Jurkat, Clone E6-1 (cell line): ENCODE measurements around the gene GAS7.

Source experiments
- DNase-seq: peaks from one replicate; pipeline ENCODE4 v3.0.0-alpha.2; 2011; ENCODE audit warnings: low read depth, low spot score
- H3K4me3 ChIP-seq: 2 replicates; pipeline ENCODE4 v1.5.1; 2011; ENCODE audit warnings: mild to moderate bottlenecking, low read length, control low read depth, moderate library complexity

GAS7 gene

GRCh38 chr17:9898812-9899211 lies 299.6 kb downstream of the GAS7 start:
- DNase-seq, result no peak

DNA sequence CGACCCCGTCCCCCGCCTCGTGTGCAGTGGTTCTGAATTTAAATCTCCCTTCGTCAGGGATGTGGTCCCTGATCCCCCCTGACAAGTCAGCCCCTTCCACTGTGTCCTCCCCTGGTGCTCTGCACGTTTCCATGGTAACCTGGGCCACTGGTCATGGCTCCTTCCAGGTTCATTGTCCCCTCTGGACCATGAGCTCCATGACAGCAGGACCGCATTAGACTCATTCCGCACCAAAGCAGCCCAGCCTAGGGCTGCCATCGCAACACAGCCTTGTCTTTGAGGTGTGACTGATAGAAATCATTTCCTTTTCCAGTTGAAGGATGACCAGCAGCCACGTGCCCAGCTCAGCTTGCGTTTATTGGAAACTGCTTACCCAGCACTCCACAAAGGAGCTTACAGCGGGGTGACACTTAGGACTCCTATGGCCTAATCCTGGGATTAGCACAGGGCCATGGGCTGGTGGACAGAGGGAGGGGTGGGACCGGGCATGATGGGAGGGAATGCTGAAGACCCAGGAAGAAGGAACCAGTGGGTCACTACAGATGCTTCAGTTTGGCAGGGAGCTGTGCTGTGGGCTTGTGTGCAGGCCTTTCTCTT lies 300.9 kb downstream of the GAS7 start:
- no peak overlapping the region for H3K4me3 ChIP-seq
- DNase-seq, result no peak

More at GRCh38 chr17:9898812-9899211, 299.6 kb downstream of the GAS7 start:
- no peak overlapping the region for H3K4me3 ChIP-seq

DNA sequence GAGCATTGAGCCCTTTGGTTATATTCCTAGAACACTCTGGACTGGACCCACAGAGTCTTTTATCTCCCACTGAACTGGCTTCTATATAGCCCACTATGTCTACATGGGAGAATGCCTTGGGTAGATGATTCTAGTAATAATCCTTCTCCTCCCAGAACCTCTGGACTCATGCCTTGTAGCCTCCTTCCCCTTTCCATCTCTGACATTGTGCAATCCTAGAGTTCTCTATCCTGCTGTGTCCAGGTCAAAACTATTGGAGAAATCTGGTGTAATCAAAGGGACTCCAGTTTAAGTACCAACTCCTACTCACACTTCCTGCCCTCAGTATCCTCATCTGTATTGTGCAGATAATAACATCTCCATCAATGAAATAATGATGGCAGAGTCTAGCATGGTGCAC lies 302.5 kb downstream of the GAS7 start:
- H3K4me3 ChIP-seq, result no peak overlapping the region
- DNase-seq, result no peak

DNA sequence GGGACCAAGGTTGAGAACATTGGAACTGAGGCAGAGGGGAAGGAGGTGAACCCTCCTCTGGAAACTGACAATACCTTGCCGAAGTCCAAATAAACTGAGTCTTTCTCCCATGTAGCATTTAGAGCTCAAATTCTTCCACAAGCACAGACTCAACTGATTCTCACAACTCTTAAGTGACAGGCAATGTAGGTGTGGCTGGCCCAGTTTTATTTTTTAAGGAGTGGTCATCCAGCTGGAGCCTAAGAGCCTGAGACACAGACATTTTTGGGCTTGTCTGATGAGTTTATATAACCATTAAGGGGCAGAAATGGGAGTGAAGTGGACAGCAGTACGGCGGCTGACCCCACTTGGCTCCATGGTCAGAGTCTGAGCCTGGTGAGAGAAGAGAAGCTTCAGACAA lies 304.2 kb downstream of the GAS7 start:
- no peak for DNase-seq
- H3K4me3 ChIP-seq, result no peak overlapping the region

DNA sequence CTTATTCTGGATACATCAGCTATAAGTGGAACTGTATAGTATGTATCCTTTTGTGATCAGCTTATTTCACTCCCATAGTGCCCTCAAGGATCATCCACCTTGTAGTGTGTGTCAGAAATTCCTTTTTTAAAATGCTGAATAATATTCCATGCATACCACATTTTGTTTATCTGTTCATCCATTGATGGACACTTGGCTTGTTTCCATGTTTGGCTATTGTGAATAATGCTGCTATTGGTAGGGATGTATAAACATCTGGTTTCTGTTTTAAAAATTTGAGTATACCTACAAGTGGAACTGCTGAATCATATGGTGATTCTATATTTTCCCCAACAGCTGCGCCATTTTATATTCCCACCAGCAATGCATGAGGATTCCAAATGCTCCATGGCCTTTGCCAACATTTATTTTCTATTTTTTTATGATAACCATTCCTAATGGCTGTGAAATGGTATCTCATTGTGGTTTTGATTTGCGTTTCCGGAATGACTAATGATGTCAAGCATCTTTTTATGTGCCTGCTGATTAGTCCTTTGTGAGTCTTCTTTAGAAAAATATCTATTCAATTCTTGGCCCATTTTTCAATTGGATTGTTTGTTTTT lies 304.9 kb downstream of the GAS7 start:
- no peak for DNase-seq
- no peak overlapping the region for H3K4me3 ChIP-seq

- H3K4me3 ChIP-seq, result no peak overlapping the region
- DNase-seq, result peak; percentile 67
Measured at GRCh38 chr17:9890124-9890523, 308.3 kb downstream of the GAS7 start.

DNA sequence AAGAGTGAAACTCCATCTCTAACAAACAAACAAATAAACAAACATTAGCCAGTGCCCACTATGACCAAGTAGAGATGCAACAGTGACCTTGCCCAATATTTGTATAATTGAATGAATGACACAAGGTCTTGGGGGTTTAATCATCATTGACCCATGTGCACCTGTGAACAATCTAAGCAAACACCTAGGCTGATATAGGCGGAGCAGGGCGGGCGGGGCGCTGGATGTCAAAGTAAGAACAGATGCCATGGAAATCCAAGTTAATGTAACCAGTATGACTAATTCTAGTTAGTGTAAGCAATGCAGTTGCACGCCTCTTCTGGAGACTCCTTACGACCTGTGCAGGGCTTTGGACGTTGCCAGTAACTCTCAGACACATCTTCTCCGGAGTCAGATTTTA lies 310.9 kb downstream of the GAS7 start:
- DNase-seq, result no peak
- no peak overlapping the region for H3K4me3 ChIP-seq

DNA sequence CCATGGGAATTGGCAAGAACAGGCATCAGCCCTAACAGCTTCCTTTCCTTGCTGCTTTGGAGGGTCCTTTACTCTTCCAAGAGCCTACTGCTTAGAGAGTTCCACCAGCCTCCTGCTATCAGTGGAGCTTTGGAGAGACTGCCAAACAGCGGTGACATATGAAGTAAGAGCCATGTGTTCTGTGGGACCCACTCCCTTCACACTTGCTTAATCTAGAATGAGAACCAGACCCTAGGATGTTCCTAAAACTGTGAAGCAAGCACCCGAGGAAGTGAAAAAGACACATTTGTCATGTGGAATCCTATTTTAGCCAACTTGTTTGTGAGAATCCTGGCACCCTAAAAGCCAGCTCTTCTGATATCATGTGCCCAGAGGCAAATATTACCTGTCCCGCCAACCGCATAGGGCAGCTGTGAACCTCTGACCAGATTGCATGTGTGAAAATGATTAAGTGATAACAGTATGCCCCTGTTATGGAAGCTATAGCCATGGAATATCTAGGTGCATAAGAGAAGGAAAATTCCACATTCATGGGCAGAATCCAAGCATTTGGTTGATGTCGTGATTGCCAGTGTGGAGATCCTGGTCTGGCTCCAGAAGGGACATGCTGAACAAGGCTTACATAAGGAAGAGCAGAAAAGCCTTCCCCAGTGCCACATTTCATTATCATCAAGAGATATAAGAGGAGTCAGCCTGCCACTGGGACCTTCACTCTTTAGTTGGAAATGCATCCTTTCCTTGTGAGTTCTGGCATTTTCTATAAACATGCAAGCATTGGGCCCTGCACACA lies 312.1 kb downstream of the GAS7 start:
- no peak overlapping the region for H3K4me3 ChIP-seq
- DNase-seq, result no peak

DNA sequence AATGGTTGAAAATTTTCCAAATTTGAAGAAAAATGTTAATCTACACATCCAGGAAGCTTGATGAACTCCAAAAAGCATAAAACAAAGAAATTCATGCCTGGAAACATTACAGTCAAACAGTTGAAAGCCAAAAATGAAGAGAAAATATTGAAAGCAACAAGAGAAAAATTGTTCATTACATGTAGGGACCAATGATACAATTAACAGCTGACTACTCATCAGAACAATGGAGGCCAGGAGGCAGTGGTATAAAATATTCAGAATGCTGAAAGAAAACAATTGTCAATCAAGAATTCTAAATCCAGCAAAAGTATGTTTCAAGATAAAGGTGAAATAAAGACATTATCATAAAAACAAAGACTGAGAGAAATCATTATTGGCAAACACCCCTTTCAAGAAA lies 315.0 kb downstream of the GAS7 start:
- no peak overlapping the region for H3K4me3 ChIP-seq
- no peak for DNase-seq

- no peak for DNase-seq
- no peak overlapping the region for H3K4me3 ChIP-seq
Measured at GRCh38 chr17:9880582-9880999, 317.8 kb downstream of the GAS7 start.

- H3K4me3 ChIP-seq, result no peak overlapping the region
- no peak for DNase-seq
Measured at GRCh38 chr17:9878786-9879525, 319.4 kb downstream of the GAS7 start.

DNA sequence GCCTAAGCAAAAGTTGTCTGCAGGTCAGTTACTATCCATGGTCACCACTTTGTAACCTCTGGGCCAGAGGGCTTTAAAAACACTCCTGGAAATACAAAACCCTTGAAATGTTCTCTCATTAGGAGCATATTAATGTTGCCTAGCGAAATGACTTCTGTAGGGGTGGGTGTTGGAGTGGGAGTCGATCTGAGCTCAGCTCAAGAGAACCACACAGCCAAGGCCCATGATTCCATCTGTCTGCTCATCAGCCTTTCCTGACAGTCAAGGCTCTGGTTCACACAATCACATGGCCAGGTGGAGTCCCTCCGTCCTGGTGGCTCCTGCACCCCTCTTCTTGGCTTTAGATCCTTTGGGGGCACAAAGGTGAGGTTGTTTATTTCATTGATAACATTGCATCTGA lies 320.1 kb downstream of the GAS7 start:
- DNase-seq, result no peak
- no peak overlapping the region for H3K4me3 ChIP-seq

GRCh38 chr17:9875441-9875840 lies 323.0 kb downstream of the GAS7 start:
- no peak overlapping the region for H3K4me3 ChIP-seq
- DNase-seq, result no peak

DNA sequence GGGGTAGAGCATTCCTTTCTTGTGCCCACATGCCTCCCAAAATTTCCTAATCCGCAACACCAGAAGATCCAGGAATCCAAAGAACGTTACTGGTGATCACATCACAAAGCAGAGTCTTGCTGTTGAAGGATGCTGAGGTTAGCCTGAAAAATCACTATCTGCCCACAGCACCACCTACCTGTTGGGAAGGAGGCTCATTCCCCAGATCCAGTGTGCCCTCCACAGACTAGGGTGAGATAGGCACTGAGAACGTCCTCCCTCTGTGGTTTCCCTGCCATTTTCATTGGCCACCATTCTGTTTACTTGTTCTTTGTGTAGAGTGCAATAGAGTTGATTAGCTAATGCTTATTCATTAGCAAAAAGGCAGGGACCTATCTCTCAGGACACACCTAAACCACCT lies 323.7 kb downstream of the GAS7 start:
- no peak for DNase-seq
- no peak overlapping the region for H3K4me3 ChIP-seq

DNA sequence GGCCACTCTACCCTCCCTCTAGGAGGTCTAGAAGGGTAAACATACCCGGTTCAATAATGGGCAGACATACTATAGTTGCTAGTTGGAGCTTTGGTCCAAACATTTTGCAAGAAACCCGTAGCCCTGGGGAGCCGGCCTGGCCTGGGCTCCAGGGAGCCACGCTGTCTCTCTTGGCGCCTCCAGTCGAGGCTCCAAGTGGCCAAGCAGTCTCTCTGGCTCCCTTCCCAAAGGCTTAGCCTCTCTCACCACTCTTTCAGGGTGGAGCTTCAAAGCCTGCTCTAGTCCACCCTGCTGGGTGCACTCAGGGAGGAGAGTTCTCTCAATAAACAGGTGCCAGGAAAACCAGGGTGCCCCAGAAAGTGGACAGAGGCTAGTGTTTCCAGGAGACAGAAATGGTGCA lies 325.6 kb downstream of the GAS7 start:
- no peak overlapping the region for H3K4me3 ChIP-seq
- no peak for DNase-seq

DNA sequence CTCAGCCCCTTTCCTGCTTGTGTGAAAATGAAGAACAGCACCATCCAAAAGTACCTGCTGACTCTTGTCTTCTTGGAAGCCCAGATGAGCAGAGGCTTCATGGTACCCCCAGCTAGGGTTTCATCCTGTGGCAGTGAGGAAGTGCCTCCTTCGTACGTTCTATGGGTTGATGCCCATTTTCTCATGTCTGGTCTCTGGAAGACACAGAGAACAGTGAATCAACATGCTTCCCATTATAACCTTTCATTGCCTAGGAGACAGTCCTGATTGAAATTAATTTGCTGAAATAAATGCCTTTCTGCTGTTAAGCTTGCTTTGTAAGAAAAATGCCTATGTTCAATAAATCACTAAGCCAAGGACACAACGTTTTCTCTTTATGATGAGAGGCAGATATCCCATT lies 329.9 kb downstream of the GAS7 start:
- no peak overlapping the region for H3K4me3 ChIP-seq
- DNase-seq, result no peak

DNA sequence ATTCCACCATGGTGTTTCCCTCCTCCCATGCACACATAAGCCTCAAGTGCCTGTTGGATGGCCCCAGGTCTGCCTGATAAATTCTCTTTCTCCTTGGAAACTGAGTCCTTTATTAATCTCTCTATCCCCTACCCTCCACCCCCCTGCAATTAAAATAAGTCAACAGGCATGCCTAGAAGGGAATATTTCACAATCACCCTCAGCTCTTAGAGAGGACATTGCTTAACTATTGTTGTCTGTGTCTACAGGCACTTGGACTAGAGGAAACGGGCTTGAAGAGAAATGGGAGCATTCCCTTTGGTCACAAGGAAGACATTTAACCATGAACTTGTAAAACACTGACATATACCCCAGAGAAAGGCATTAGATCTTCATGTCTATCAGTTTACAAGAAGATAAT lies 332.8 kb downstream of the GAS7 start:
- H3K4me3 ChIP-seq, result no peak overlapping the region
- DNase-seq, result no peak

GRCh38 chr17:9862949-9863348 lies 335.5 kb downstream of the GAS7 start:
- H3K4me3 ChIP-seq, result no peak overlapping the region
- no peak for DNase-seq

DNA sequence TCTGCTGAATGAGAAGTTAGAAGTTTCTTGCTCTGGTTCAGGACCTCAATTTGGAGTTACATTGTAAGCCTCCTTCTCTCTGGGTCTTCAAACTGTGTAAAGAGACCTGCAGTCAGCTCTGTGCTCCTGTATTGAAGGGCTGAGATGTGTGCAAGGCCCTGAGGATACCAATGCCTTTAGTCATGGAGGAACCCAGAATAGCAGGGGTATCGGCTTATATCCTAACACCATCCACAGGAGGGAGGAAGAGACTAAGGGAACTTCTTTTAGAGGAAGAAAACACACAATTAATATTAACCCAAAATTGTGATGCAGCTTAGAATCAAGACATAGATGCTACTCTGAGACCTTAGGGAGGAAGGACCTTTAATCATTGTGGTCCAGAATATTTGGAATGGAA lies 336.2 kb downstream of the GAS7 start:
- DNase-seq, result no peak

DNA sequence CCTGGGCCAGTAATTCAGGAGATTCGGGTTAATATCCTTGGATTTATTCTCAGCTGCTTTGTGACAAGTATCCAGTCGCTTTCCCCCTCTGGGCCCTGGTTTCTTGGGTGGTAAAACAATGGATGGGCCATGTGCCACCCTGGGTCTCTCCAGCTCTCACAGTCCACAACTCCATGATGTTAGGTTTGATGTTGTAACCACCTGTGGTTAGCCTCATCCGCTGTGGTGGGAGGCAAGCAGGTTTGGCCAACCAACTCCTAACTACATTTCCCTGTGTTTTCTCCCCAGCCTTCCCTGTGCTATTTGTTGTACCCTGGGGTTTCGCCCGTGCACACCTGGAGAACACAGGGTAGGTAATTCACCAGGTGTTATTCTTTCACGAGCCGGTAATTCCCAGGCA lies 337.6 kb downstream of the GAS7 start:
- peak; percentile 8 for DNase-seq
- H3K4me3 ChIP-seq, result no peak overlapping the region

More for the DNA sequence above, 336.2 kb downstream of the GAS7 start:
- H3K4me3 ChIP-seq, result no peak overlapping the region
